Prostate gland (tissue), 2 donors: ENCODE measurements around the gene NFATC2IP.

Experiments used
- POLR2A ChIP-seq: fragments of 450-650 bp; IDR thresholded peaks from one replicate; pipeline ENCODE4 v1.6.1; 2016; ENCODE audit warnings: antibody characterized with exemption, mild to moderate bottlenecking
- TF ChIP-seq, protein P1 (sequence below), 4 experiments: fragments of 200-600 bp in 2 of 4; fragments of 450-650 bp in 2 of 4; sonication (generic) in 2 of 4; IDR thresholded peaks; 1 replicate in 3 of 4; 2 replicates in 1 of 4; pipeline ENCODE4 v1.5.1; 2016 to 2019; ENCODE audit warnings: antibody characterized with exemption in 4 of 4, mild to moderate bottlenecking in 2 of 4, moderate library complexity in 2 of 4

DNA sequence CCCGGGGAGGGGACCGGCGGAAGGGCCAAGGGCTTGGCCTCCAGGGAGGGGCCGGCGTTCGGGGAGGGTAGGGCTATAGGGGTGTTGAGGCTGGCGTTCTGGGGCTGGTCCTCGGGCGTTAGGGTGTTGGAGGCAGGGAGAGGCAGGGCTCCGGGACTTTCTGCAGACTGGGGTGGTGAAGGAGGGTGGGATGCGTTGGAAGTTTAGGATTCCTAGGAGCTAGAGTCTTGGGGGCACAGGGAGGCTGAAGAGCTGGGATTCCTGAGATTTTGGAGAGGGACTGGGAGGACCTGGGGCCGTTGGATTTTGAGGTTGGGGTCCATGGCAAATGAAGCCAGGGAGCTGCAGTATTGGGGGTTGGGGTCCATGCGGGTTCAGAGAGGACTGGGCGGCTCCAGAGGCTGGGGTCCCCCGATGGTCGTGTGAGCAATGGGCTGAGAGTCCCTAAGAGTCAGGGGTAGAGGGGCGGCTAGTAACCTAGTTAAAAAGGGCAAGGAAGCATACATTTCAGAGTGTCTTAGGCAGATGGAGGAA is 740 bp downstream of the NFATC2IP start:
- TF ChIP-seq, protein P1, sequence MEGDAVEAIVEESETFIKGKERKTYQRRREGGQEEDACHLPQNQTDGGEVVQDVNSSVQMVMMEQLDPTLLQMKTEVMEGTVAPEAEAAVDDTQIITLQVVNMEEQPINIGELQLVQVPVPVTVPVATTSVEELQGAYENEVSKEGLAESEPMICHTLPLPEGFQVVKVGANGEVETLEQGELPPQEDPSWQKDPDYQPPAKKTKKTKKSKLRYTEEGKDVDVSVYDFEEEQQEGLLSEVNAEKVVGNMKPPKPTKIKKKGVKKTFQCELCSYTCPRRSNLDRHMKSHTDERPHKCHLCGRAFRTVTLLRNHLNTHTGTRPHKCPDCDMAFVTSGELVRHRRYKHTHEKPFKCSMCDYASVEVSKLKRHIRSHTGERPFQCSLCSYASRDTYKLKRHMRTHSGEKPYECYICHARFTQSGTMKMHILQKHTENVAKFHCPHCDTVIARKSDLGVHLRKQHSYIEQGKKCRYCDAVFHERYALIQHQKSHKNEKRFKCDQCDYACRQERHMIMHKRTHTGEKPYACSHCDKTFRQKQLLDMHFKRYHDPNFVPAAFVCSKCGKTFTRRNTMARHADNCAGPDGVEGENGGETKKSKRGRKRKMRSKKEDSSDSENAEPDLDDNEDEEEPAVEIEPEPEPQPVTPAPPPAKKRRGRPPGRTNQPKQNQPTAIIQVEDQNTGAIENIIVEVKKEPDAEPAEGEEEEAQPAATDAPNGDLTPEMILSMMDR (IDR thresholded peaks at IDR 0.05): no peak
- TF ChIP-seq POLR2A: no peak
